OCI-LY1 (cell line): ENCODE data around the gene ROBO1.

Source experiments
- H2AFZ ChIP-seq: fragments of 200-600 bp; sonication (generic), shearing (Covaris generic); 2 replicates; pipeline ENCODE4 v1.6.0; 2014; ENCODE audit warnings: antibody characterized with exemption, mild to moderate bottlenecking, low read length
- H3F3A ChIP-seq: fragments of 200-600 bp; sonication (generic), shearing (Covaris generic); 2 replicates; pipeline ENCODE4 v1.6.0; 2014; ENCODE audit warnings: mild to moderate bottlenecking, antibody characterized with exemption, low read length, moderate library complexity; ENCODE audit not compliant: insufficient read depth
- H3K27ac ChIP-seq: fragments of 200-600 bp; sonication (generic); 2 replicates; pipeline ENCODE4 v1.5.1; 2014; ENCODE audit warnings: low read length, mixed run types, mild to moderate bottlenecking, low read depth; ENCODE audit not compliant: poor library complexity, severe bottlenecking
- H3K27me3 ChIP-seq: fragments of 200-600 bp; sonication (generic); 2 replicates; pipeline ENCODE4 v1.6.0; 2014; ENCODE audit warnings: antibody characterized with exemption, mild to moderate bottlenecking, low read length, moderate library complexity; ENCODE audit not compliant: insufficient read depth
- H3K36me3 ChIP-seq: fragments of 200-600 bp; sonication (generic); 2 replicates; pipeline ENCODE4 v1.6.1; 2014; ENCODE audit warnings: mild to moderate bottlenecking, antibody characterized with exemption, low read length, moderate library complexity, mixed read lengths; ENCODE audit not compliant: insufficient read depth
- H3K4me1 ChIP-seq: fragments of 200-600 bp; sonication (generic); 2 replicates; pipeline ENCODE4 v1.5.1; 2014; ENCODE audit warnings: mild to moderate bottlenecking, low read length, moderate library complexity; ENCODE audit not compliant: insufficient read depth, severe bottlenecking
- H3K4me2 ChIP-seq: fragments of 200-600 bp; sonication (generic), shearing (Covaris generic); 2 replicates; pipeline ENCODE4 v1.6.1; 2014; ENCODE audit warnings: low read length
- H3K4me3 ChIP-seq: fragments of 200-600 bp; sonication (generic); 2 replicates; pipeline ENCODE4 v1.5.1; 2014; ENCODE audit warnings: low read length, low read depth, mild to moderate bottlenecking, mixed read lengths; ENCODE audit not compliant: poor library complexity, severe bottlenecking
- H3K79me2 ChIP-seq: fragments of 200-600 bp; shearing (Covaris generic); 2 replicates; pipeline ENCODE4 v1.6.1; 2016; ENCODE audit warnings: mixed run types, low read length, mixed read lengths; ENCODE audit not compliant: insufficient read depth
- H3K9ac ChIP-seq: fragments of 200-600 bp; sonication (generic), shearing (Covaris generic); 2 replicates; pipeline ENCODE4 v1.6.1; 2014; ENCODE audit warnings: mild to moderate bottlenecking, low read length, mixed read lengths
- H3K9me2 ChIP-seq: fragments of 200-600 bp; sonication (generic), shearing (Covaris generic); 2 replicates; pipeline ENCODE4 v1.6.1; 2014; ENCODE audit warnings: low read depth, mild to moderate bottlenecking, low read length, mixed read lengths
- H3K9me3 ChIP-seq: fragments of 200-600 bp; shearing (Covaris generic); 2 replicates; pipeline ENCODE4 v1.6.1; 2014; ENCODE audit warnings: low read length, mixed read lengths
- H4K20me1 ChIP-seq: fragments of 200-600 bp; sonication (generic), shearing (Covaris generic); 2 replicates; pipeline ENCODE4 v1.6.0; 2016; ENCODE audit warnings: mild to moderate bottlenecking, low read length; ENCODE audit not compliant: insufficient read depth
- EZH2 ChIP-seq: fragments of 200-600 bp; sonication (generic), shearing (Covaris generic); IDR thresholded peaks from 2 replicates; pipeline ENCODE4 v1.8.0; 2017; ENCODE audit warnings: borderline replicate concordance, mixed run types, mild to moderate bottlenecking, antibody characterized with exemption, low read length, moderate library complexity, mixed read lengths
- TF ChIP-seq, protein P1 (sequence below): fragments of 200-600 bp; sonication (generic), shearing (Covaris generic); IDR thresholded peaks from 2 replicates; pipeline ENCODE4 v1.5.1; 2017; ENCODE audit warnings: mild to moderate bottlenecking, antibody characterized with exemption, low read length, moderate library complexity, mixed read lengths

The ROBO1 gene

DNA sequence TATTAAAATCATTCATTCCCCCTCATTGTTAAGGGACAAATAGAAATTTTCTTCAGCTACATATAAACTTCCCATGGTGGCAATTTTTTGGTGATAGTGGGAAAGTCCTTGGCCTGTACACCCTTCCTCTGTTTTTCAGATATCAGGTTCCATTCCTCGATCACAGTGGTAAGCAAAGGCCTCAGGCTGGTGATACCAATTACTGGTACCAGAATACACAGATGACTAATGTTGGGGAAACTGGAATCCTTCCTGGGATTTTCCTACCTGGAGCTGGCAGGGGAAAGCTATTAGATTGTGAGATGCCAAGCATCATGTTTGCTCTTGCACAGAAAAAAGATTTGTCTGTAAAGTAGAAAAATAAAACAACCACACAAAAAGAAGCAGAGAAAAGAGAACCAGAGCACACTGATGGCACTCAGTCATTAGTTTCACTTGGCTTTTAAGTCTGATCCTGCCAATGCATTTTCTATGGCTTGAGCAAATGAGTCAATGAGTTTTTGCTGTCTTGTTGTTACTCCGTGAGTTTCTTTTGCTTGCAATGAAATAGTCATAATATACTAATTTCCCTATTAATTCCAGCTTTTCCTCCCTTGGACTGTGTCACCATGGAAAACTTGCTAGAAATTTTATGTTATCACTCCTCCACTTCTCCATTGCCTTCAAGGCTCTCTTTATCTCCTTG is 795.0 kb downstream of the ROBO1 start:
- Histone ChIP-seq H3F3A (no peaks in the 10 kb centered on the region), H2AFZ (no peak overlapping the region), H3K27me3 (no peaks in the 10 kb centered on the region), H3K9me3 (no peaks in the 10 kb centered on the region), H3K4me1 (no peaks in the 10 kb centered on the region), H3K9me2 (no peaks in the 10 kb centered on the region), H3K36me3 (no peaks in the 10 kb centered on the region), H3K27ac (no peak overlapping the region), H3K79me2 (no peaks in the 10 kb centered on the region), H4K20me1 (no peaks in the 10 kb centered on the region), H3K4me2 (no peak overlapping the region), H3K9ac (no peak overlapping the region), H3K4me3 (no peak overlapping the region)
- TF ChIP-seq, protein P1, sequence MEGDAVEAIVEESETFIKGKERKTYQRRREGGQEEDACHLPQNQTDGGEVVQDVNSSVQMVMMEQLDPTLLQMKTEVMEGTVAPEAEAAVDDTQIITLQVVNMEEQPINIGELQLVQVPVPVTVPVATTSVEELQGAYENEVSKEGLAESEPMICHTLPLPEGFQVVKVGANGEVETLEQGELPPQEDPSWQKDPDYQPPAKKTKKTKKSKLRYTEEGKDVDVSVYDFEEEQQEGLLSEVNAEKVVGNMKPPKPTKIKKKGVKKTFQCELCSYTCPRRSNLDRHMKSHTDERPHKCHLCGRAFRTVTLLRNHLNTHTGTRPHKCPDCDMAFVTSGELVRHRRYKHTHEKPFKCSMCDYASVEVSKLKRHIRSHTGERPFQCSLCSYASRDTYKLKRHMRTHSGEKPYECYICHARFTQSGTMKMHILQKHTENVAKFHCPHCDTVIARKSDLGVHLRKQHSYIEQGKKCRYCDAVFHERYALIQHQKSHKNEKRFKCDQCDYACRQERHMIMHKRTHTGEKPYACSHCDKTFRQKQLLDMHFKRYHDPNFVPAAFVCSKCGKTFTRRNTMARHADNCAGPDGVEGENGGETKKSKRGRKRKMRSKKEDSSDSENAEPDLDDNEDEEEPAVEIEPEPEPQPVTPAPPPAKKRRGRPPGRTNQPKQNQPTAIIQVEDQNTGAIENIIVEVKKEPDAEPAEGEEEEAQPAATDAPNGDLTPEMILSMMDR: no peak
- TF ChIP-seq EZH2: no peak

- Histone ChIP-seq H3K79me2 (no peaks in the 10 kb centered on the region), H3F3A (no peaks in the 10 kb centered on the region), H3K9ac (no peak overlapping the region), H3K27me3 (no peaks in the 10 kb centered on the region), H3K27ac (no peak overlapping the region), H3K4me1 (no peaks in the 10 kb centered on the region), H4K20me1 (no peaks in the 10 kb centered on the region), H3K36me3 (no peaks in the 10 kb centered on the region), H2AFZ (no peak overlapping the region), H3K4me2 (no peak overlapping the region), H3K4me3 (no peak overlapping the region), H3K9me3 (no peaks in the 10 kb centered on the region), H3K9me2 (no peaks in the 10 kb centered on the region)
- TF ChIP-seq EZH2: no peak
- TF ChIP-seq, protein P1: no peak
These were observed 797.1 kb downstream of the ROBO1 start for GRCh38 chr3:78970656-78971055.

DNA sequence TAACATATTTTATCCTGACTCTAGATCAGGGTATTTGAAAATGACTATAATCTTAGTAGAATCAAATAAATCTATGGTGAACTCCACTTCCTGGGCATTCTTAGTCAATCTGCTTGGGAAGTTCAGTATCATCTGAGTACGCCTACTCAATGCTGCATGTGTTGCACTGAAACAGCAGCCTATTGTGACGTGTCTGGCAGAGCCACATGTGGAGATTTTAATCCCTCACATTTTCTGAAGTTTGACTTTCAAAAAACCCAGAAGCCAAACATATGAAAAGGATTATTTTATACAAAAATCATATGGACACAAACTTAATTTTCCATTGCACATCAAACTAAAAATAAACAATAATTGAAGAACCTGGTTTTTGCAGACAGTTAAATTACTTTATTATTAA is 798.3 kb downstream of the ROBO1 start:
- Histone ChIP-seq H3K27ac (no peak overlapping the region), H3K9me3 (no peaks in the 10 kb centered on the region), H3F3A (no peaks in the 10 kb centered on the region), H3K9ac (no peak overlapping the region), H3K9me2 (no peaks in the 10 kb centered on the region), H3K27me3 (no peaks in the 10 kb centered on the region), H3K4me2 (no peak overlapping the region), H4K20me1 (no peaks in the 10 kb centered on the region), H3K36me3 (no peaks in the 10 kb centered on the region), H3K79me2 (no peaks in the 10 kb centered on the region), H3K4me1 (no peaks in the 10 kb centered on the region), H2AFZ (no peak overlapping the region), H3K4me3 (no peak overlapping the region)
- TF ChIP-seq, protein P1: no peak
- no peak for TF ChIP-seq EZH2
